Endothelial cell of umbilical vein (primary cell): Measurements from ENCODE around the gene ANGEL2. TPM values are rescaled to one million over a fixed set of nuclear protein-coding genes. Genes with fewer than 3 reads are reported as not detected.

Source experiments
- BruUV-seq: library from RNA; stranded (reverse); fragments of 400-500 nt; replicated peaks from 2 replicates; lab custom pipeline; 2021; lab: Mats Ljungman, UMichigan
- CTCF ChIA-PET: fragments of 300-600, 350-600 bp; sonication (Branson Sonifier 250); formaldehyde crosslinking; loops from one replicate; lab custom pipeline; 2021; ENCODE audit warnings: antibody characterized with exemption, inconsistent platforms; lab: Charles Lee
- POLR2A ChIA-PET: fragments of 300-600, 350-600 bp; sonication (Branson Sonifier 250); formaldehyde crosslinking; loops from one replicate; lab custom pipeline; 2021; ENCODE audit warnings: antibody characterized with exemption, inconsistent platforms; lab: Charles Lee
- DNase-seq: peaks from one replicate; pipeline ENCODE4 v3.0.0-alpha.2; 2011; ENCODE audit warnings: low read depth, low spot score
- FAIRE-seq: peaks from 2 replicates; lab custom pipeline; 2011; peaks lifted over from hg19 to GRCh38; lab: Jason Lieb, UNC
- H2AFZ ChIP-seq: 2 replicates; pipeline ENCODE4 v1.6.0; 2012; ENCODE audit warnings: low read depth, low read length, control low read depth, inconsistent platforms
- H3K27ac ChIP-seq: 2 replicates; pipeline ENCODE4 v1.5.1; 2011; ENCODE audit warnings: low read depth, mild to moderate bottlenecking, control low read depth, low read length, moderate library complexity; ENCODE audit not compliant: insufficient read depth
- H3K27me3 ChIP-seq, 2 experiments: 2 replicates each; pipeline versions ENCODE4 v1.6.0 to v1.6.1; 2011; ENCODE audit warnings: low read length in 2 of 2, mixed read lengths in 1 of 2; ENCODE audit not compliant: control insufficient read depth in 2 of 2, insufficient read depth in 2 of 2
- H3K36me3 ChIP-seq, 2 experiments: 2 replicates in 1 of 2; 3 replicates in 1 of 2; pipeline ENCODE4 v1.5.1; 2011; ENCODE audit warnings: low read length in 2 of 2, mild to moderate bottlenecking in 1 of 2, moderate library complexity in 1 of 2; ENCODE audit not compliant: control insufficient read depth in 2 of 2, insufficient read depth in 2 of 2; ENCODE audit errors: extremely low read depth in 1 of 2
- H3K4me1 ChIP-seq: 3 replicates; pipeline ENCODE4 v1.5.1; 2011; ENCODE audit warnings: mild to moderate bottlenecking, low read length; ENCODE audit not compliant: control insufficient read depth, insufficient read depth; ENCODE audit errors: extremely low read depth
- H3K4me2 ChIP-seq: 2 replicates; pipeline ENCODE4 v1.6.1; 2011; ENCODE audit warnings: low read length, control low read depth, mixed read lengths; ENCODE audit not compliant: insufficient read depth
- H3K4me3 ChIP-seq, 3 experiments: fragments of 200-600 bp in 1 of 3; sonication (generic), shearing (Covaris generic) in 1 of 3; replicated peaks in 1 of 3; 2 replicates each; pipeline ENCODE4 v1.5.1; 2011 to 2016; ENCODE audit warnings: control low read depth in 3 of 3, low read length in 3 of 3, mild to moderate bottlenecking in 2 of 3, inconsistent platforms in 1 of 3, low read depth in 1 of 3, moderate library complexity in 1 of 3; ENCODE audit not compliant: insufficient read depth in 1 of 3
- H3K79me2 ChIP-seq: 2 replicates; pipeline ENCODE4 v1.6.0; 2012; ENCODE audit warnings: low read length, inconsistent platforms; ENCODE audit not compliant: control insufficient read depth, insufficient read depth
- H3K9ac ChIP-seq: replicated peaks from 2 replicates; pipeline ENCODE3; 2011; ENCODE audit warnings: low read length, control low read depth; ENCODE audit not compliant: insufficient read depth; ENCODE audit errors: extremely low read depth
- H3K9me1 ChIP-seq: replicated peaks from 3 replicates; pipeline ENCODE4 v1.6.0; 2011; ENCODE audit warnings: mild to moderate bottlenecking, low read length; ENCODE audit not compliant: control insufficient read depth, insufficient read depth; ENCODE audit errors: extremely low read depth
- H3K9me3 ChIP-seq: replicated peaks from 2 replicates; pipeline ENCODE4 v1.5.1; 2012; ENCODE audit warnings: low read length, inconsistent platforms; ENCODE audit not compliant: control insufficient read depth, insufficient read depth
- H4K20me1 ChIP-seq: replicated peaks from 2 replicates; pipeline ENCODE3; 2011; ENCODE audit warnings: mild to moderate bottlenecking, low read length; ENCODE audit not compliant: control insufficient read depth, insufficient read depth; ENCODE audit errors: extremely low read depth
- EZH2 ChIP-seq: IDR thresholded peaks from 2 replicates; pipeline ENCODE4 v1.6.1; 2012; ENCODE audit warnings: borderline replicate concordance, low read depth, mild to moderate bottlenecking, moderate library complexity, low read length, inconsistent platforms; ENCODE audit not compliant: severe bottlenecking
- FOS ChIP-seq: IDR thresholded peaks from 2 replicates; pipeline ENCODE4 v1.6.1; 2011; ENCODE audit warnings: mild to moderate bottlenecking, low read length, moderate library complexity, borderline replicate concordance; ENCODE audit not compliant: insufficient read depth
- GATA2 ChIP-seq: IDR thresholded peaks from 2 replicates; pipeline ENCODE4 v1.7.0; 2011; ENCODE audit warnings: low read depth, mild to moderate bottlenecking, moderate library complexity, mixed read lengths, low read length; ENCODE audit not compliant: insufficient read length, insufficient read depth
- JUN ChIP-seq: IDR thresholded peaks from 2 replicates; pipeline ENCODE4 v1.6.1; 2011; ENCODE audit warnings: borderline replicate concordance, low read depth; ENCODE audit not compliant: insufficient read length, insufficient read depth
- MAX ChIP-seq: IDR thresholded peaks from 2 replicates; pipeline ENCODE4 v1.6.1; 2011; ENCODE audit not compliant: insufficient read depth, insufficient read length
- MYC ChIP-seq: IDR thresholded peaks from one replicate; pipeline ENCODE4 v1.6.1; 2011; ENCODE audit warnings: mild to moderate bottlenecking, low read depth, low read length
- POLR2A ChIP-seq: IDR thresholded peaks from 2 replicates; pipeline ENCODE4 v1.6.1; 2012; ENCODE audit warnings: low read depth, mild to moderate bottlenecking, control low read depth, low read length
- POLR2AphosphoS5 ChIP-seq: IDR thresholded peaks from 2 replicates; pipeline ENCODE4 v1.6.1; 2012; ENCODE audit warnings: low read depth, mild to moderate bottlenecking, control low read depth, low read length, moderate library complexity; ENCODE audit not compliant: insufficient read depth
- dilution Hi-C: fragments of 300-500 bp; cut with MboI; formaldehyde crosslinking; loops from one replicate; pipeline ENCODE4 v1.15.0; 2019; ENCODE audit warnings: low sequenced_read_pairs; ENCODE audit not compliant: extremely low pct_ligation_motif_present
- intact Hi-C: fragments of 100-400 bp; cut with micrococcal nuclease; formaldehyde crosslinking; loops from one replicate; pipeline ENCODE4 v1.10.0; 2022
- polyA plus RNA-seq, 4 experiments: library from polyadenylated mRNA; depleted of rRNA in 3 of 4; stranded (reverse) in 3 of 4; unstranded in 1 of 4; fragments of >200 nt; gene quantifications; 2 replicates each; pipeline versions ENCODE4 v1.2.1 to v1.2.3, GENCODE V29; 2011 to 2012; ENCODE audit warnings: missing spikeins in 1 of 4
- total RNA-seq: library from RNA; stranded (reverse); gene quantifications from 2 replicates; pipeline ENCODE4 v1.2.3, GENCODE V29; 2021
- TF ChIP-seq, protein P1 (sequence below), 2 donors: IDR thresholded peaks; 1 replicate in 1 of 2; 2 replicates in 1 of 2; pipeline ENCODE4 v1.5.1; 2011; ENCODE audit warnings: low read length in 2 of 2, mild to moderate bottlenecking in 2 of 2, moderate library complexity in 2 of 2, control low read depth in 1 of 2, inconsistent platforms in 1 of 2, low read depth in 1 of 2; ENCODE audit not compliant: insufficient read depth in 1 of 2; ENCODE audit errors: extremely low read depth in 1 of 2

Gene ANGEL2
- total and polyA plus RNA-seq, 2 donors (not counting 3 experiments of a cell fraction or from before 2014, with no cell fraction given) = 11.9 to 39.1 TPM

DNA sequence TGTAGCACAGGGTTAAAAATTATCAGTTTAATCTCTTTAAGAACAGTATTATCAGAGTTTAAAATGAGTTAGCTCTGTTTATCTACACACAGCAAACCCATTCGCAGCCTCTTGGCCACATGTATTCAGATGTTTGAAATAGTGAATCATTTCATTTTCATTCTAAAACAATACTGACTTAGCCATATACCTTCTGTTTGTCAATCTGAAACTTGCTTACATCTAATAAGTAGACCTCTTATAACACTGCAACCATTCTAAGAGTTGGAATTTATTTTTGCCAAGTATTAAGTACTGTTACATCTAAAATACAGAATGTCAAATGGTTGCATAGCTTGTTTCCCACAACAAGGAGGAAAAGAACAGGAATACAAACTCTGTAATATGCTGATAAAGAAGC lies 25.4 kb downstream of the ANGEL2 start:
- no peaks in the 10 kb centered on the region for H3K9me1 ChIP-seq
- dilution Hi-C loops = no loop called here
- TF ChIP-seq POLR2A = no peak
- TF ChIP-seq JUN = no peak
- TF ChIP-seq POLR2AphosphoS5 = no peak
- no peak for TF ChIP-seq EZH2
- TF ChIP-seq, protein P1, sequence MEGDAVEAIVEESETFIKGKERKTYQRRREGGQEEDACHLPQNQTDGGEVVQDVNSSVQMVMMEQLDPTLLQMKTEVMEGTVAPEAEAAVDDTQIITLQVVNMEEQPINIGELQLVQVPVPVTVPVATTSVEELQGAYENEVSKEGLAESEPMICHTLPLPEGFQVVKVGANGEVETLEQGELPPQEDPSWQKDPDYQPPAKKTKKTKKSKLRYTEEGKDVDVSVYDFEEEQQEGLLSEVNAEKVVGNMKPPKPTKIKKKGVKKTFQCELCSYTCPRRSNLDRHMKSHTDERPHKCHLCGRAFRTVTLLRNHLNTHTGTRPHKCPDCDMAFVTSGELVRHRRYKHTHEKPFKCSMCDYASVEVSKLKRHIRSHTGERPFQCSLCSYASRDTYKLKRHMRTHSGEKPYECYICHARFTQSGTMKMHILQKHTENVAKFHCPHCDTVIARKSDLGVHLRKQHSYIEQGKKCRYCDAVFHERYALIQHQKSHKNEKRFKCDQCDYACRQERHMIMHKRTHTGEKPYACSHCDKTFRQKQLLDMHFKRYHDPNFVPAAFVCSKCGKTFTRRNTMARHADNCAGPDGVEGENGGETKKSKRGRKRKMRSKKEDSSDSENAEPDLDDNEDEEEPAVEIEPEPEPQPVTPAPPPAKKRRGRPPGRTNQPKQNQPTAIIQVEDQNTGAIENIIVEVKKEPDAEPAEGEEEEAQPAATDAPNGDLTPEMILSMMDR (IDR thresholded peaks at IDR 0.05; ENCODE audit: extremely low read depth in 1 of 2, insufficient read depth in 1 of 2, low read depth in 1 of 2, low read length in 2 of 2) = no peak
- TF ChIP-seq MYC = no peak
- TF ChIP-seq MAX = no peak
- TF ChIP-seq GATA2 = no peak
- TF ChIP-seq FOS = no peak
- H3K79me2 ChIP-seq = no peaks in the 10 kb centered on the region
- no peak overlapping the region for H2AFZ ChIP-seq
- BruUV-seq = no TSS peak
- H3K9me3 ChIP-seq = no peaks in the 10 kb centered on the region
- H3K27me3 ChIP-seq = no peaks in the 10 kb centered on the region
- H3K27ac ChIP-seq = no peak overlapping the region
- intact Hi-C loops = no loop called here
- no peak overlapping the region for H3K4me2 ChIP-seq
- H3K36me3 ChIP-seq = peaks cover 0 to 4% of the 10 kb centered on the region in 2 experiments
- ChIA-PET POLR2A (no interaction called here), CTCF (interaction anchor here (1.0 to 2.2 kb wide), 2 partner anchors 241 to 325 kb away, joined by 3 to 5 read pairs; no protein-coding TSS in a partner anchor)
- no peak overlapping the region for H3K9ac ChIP-seq
- no peaks in the 10 kb centered on the region for H3K4me1 ChIP-seq
- FAIRE-seq (no peak), DNase-seq (no peak)
- no peak overlapping the region for H3K4me3 ChIP-seq
- no peaks in the 10 kb centered on the region for H4K20me1 ChIP-seq
